GM12892 (cell line): Measurements from ENCODE around the gene FBXL20.
A peak's percentile ranks its signal among the peaks of the same experiment; 100 is the strongest.

Experiments used
- DNase-seq: peaks from one replicate; pipeline ENCODE4 v3.0.0; 2011; ENCODE audit not compliant: insufficient read length
- FAIRE-seq: peaks from 2 replicates; lab custom pipeline; 2011; peaks lifted over from hg19 to GRCh38; lab: Jason Lieb, UNC
- POLR2A ChIP-seq: IDR thresholded peaks from 2 replicates; pipeline ENCODE4 v1.6.1; 2011; ENCODE audit warnings: low read depth, low read length, control low read depth
- POLR2AphosphoS5 ChIP-seq: IDR thresholded peaks from 2 replicates; pipeline ENCODE4 v1.6.1; 2011; ENCODE audit warnings: low read depth, low read length, control low read depth
- TAF1 ChIP-seq: IDR thresholded peaks from 2 replicates; pipeline ENCODE4 v1.6.1; 2011; ENCODE audit warnings: low read depth, mild to moderate bottlenecking, control low read depth, low read length, borderline replicate concordance

Gene FBXL20

DNA sequence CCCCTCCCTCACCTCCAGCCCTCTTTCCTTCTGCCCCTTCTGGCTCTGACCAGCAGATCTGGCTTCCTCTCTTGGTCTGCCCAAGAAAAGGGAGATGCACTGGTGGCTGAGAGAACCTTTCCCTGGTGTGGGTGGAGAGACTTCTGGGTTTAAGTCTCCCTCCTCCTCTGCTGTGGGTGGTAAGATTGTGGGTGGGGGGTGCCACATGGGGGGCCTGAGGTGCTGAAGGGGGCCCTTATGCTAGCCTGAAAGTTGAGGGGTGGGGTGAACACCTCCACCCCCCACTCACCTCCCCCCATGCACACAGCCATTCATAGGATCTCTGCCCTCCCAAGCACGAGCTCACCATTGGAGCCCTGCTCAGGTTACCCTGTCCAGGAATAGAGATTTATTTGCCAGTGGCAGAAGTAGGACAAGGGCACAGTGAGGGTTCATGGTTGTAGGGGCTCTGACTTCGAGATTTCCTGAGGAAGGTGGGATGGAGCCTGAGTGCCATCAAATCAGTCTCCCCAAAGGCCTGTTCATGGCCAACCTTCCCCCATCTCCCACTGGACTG is 174.0 kb downstream of the FBXL20 start:
- TF ChIP-seq POLR2AphosphoS5, result no peak
- TF ChIP-seq TAF1, result no peak
- no peak for TF ChIP-seq POLR2A
- no peak for FAIRE-seq
- peak; percentile 15 for DNase-seq

- no peak for TF ChIP-seq POLR2AphosphoS5
- no peak for TF ChIP-seq POLR2A
- no peak for TF ChIP-seq TAF1
- no peak for FAIRE-seq
- no peak for DNase-seq
Observed at GRCh38 chr17:39225959-39226683, 175.3 kb downstream of the FBXL20 start.

GRCh38 chr17:39225308-39225958 is 176.0 kb downstream of the FBXL20 start, which contains the start of gene STAC2:
Gene STAC2 (minus strand): TSS chr17:39225945. CDS start chr17:39225502, 443 bp downstream.
- TF ChIP-seq TAF1 (no peak), POLR2AphosphoS5 (no peak), POLR2A (no peak)
- no peak for FAIRE-seq
- DNase-seq, result peak; percentile 29

- DNase-seq (peak; percentile 31), FAIRE-seq (no peak)
- TF ChIP-seq POLR2AphosphoS5 (no peak), POLR2A (no peak), TAF1 (no peak)
Observed at GRCh38 chr17:39224778-39225307, 176.6 kb downstream of the FBXL20 start.

GRCh38 chr17:39223907-39224777 is 177.3 kb downstream of the FBXL20 start:
- TF ChIP-seq POLR2AphosphoS5, result no peak
- TF ChIP-seq POLR2A, result no peak
- TF ChIP-seq TAF1, result no peak
- peak; percentile 5 for DNase-seq
- no peak for FAIRE-seq

- no peak for TF ChIP-seq POLR2A
- no peak for TF ChIP-seq POLR2AphosphoS5
- TF ChIP-seq TAF1, result no peak
- DNase-seq (no peak), FAIRE-seq (no peak)
Observed at GRCh38 chr17:39222866-39223834, 178.3 kb downstream of the FBXL20 start.

DNA sequence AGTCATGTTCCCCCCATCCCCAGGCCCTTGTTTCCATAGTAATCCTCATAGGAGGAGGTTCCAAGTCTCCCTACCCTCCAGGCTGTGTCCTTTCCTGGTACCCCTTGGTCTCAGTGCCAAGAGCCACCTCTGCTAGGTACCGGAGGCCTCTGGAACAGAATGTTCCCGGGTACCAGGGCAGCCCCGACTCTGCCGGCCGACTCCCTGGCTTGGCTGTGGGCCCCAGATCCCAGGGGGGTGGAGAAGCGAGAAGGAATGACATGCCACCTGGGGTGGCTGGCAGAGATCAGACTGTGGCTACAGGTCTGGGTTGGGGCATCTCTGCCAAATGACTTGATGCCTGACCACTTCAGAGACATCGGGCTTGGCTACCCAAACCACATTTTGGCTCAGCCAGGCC is 179.3 kb downstream of the FBXL20 start:
- TF ChIP-seq TAF1 (no peak), POLR2A (no peak), POLR2AphosphoS5 (no peak)
- DNase-seq, result no peak
- FAIRE-seq, result no peak

DNA sequence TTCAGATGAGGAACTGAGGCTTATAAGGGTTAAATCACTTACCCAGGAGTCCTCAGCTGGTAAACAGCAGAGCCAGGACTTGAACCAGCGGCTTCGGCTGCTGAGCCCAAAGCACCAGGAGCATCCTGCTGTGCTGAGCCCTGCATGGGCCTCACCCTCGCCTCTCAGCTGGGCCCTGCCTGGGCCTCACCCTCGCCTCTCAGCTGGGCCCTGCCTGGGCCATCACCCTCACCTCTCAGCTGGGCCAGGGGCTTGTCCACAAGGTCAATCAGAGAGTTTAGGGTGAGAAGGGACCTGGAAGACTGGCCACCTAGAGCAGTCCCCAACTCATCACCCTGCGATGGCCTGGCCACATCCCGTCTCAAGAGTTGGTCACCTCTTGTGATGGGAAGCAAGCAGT is 179.9 kb downstream of the FBXL20 start:
- DNase-seq, result no peak
- TF ChIP-seq TAF1 (no peak), POLR2AphosphoS5 (no peak), POLR2A (no peak)
- no peak for FAIRE-seq

GRCh38 chr17:39219647-39220154 is 181.7 kb downstream of the FBXL20 start:
- DNase-seq (no peak), FAIRE-seq (no peak)
- TF ChIP-seq POLR2AphosphoS5 (no peak), TAF1 (no peak), POLR2A (no peak)

GRCh38 chr17:39218906-39219305 is 182.5 kb downstream of the FBXL20 start:
- DNase-seq (no peak), FAIRE-seq (no peak)
- TF ChIP-seq POLR2A, result no peak
- no peak for TF ChIP-seq TAF1
- no peak for TF ChIP-seq POLR2AphosphoS5
